WI38 (cell line): ENCODE data around the gene TSPAN11.

ENCODE experiments used
- H3K4me3 ChIP-seq: 2 replicates; pipeline ENCODE4 v1.5.1; 2011; ENCODE audit warnings: low read depth, mild to moderate bottlenecking, control low read depth, low read length
- TF ChIP-seq, protein P1 (sequence below): IDR thresholded peaks from 2 replicates; pipeline ENCODE4 v1.5.1; 2012; ENCODE audit warnings: low read depth, mild to moderate bottlenecking, control low read depth, low read length

TSPAN11 gene

DNA sequence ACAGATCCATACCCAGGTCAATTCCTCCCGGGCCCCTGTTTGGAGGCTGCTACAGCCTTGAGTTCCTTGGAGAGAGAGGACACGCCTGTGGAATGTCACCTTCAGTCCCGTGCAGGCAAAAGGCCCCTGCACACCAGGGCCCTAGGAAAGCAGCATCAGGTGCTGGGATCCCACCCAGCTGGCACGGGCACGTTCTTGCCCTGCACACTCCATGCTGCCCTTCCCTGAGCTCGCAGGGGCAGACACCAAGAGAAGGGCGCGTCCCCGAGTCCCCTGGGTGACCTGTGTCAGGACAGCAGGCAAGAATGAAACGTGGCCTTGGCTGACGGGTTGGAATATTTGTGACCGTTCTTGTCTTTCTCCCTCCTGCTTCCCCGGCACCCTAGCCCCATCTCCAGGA, 67.7 kb downstream of the TSPAN11 start:
- no peak overlapping the region for H3K4me3 ChIP-seq
- TF ChIP-seq, protein P1, sequence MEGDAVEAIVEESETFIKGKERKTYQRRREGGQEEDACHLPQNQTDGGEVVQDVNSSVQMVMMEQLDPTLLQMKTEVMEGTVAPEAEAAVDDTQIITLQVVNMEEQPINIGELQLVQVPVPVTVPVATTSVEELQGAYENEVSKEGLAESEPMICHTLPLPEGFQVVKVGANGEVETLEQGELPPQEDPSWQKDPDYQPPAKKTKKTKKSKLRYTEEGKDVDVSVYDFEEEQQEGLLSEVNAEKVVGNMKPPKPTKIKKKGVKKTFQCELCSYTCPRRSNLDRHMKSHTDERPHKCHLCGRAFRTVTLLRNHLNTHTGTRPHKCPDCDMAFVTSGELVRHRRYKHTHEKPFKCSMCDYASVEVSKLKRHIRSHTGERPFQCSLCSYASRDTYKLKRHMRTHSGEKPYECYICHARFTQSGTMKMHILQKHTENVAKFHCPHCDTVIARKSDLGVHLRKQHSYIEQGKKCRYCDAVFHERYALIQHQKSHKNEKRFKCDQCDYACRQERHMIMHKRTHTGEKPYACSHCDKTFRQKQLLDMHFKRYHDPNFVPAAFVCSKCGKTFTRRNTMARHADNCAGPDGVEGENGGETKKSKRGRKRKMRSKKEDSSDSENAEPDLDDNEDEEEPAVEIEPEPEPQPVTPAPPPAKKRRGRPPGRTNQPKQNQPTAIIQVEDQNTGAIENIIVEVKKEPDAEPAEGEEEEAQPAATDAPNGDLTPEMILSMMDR, result no peak

GRCh38 chr12:30996255-30996654, 69.7 kb downstream of the TSPAN11 start:
- TF ChIP-seq, protein P1, result no peak
- no peak overlapping the region for H3K4me3 ChIP-seq

- no peak overlapping the region for H3K4me3 ChIP-seq
- TF ChIP-seq, protein P1, result no peak
Observed at GRCh38 chr12:30996752-30997151, 70.2 kb downstream of the TSPAN11 start.

DNA sequence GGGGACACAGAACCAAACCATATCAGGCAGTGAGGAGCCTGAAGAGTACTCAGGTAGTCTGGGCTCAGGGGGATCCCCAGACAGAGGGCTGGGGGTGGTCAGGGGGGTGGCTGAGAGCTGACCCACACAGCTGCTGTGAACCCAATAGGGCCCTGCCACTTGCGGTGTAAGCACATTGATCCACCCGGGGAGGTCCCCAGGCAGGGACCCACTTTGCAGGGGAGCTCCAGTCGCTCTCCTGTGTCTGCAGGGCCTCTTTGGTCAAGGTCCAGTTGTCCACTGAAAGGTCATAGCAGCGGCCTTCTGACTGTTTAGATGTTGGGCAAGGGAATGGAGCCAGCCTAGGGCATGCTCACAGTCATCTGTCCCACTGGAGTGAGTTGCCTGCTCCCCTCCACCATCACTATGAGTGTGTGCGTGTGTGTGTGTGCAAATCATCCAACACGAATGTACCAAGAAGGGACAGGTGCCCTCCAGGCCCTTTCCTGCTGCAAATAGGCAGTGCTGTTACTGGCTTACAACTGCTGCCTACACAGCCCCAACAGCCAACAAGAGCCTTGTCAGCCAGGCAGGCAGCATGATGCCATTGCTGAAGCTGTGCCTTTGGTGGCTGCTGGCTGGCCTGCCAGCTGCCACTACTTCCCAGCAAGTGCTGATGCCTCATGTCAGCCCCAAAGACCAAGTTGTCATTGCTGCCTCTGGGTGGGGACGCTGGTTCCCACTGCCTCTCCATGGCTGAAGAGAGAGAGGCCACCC, 71.3 kb downstream of the TSPAN11 start:
- no peak overlapping the region for H3K4me3 ChIP-seq
- TF ChIP-seq, protein P1, result no peak

DNA sequence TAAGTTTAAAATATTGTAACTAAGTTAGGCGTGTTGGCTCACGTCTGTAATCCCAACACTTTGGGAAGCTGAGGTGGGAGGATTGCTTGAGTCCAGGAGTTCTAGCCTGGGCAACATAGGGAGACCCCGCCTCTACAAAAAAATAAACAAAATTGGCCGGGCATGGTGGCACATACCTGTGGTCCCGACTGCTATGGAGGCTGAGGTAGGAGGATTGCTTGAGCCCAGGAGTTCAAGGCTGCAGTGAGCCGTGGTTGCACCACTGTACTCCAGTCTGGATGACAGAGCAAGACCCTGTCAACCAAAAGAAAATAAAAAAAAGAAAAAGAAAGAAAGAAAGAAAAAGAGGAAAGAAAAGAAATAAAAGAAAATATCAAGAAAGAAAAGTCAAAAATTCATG, 72.5 kb downstream of the TSPAN11 start:
- TF ChIP-seq, protein P1, result no peak
- H3K4me3 ChIP-seq, result no peak overlapping the region

- H3K4me3 ChIP-seq, result no peak overlapping the region
- TF ChIP-seq, protein P1, result no peak
Observed at GRCh38 chr12:30999723-31000122, 73.2 kb downstream of the TSPAN11 start.

- TF ChIP-seq, protein P1, result no peak
- no peak overlapping the region for H3K4me3 ChIP-seq
Observed at GRCh38 chr12:31000751-31001150, 74.2 kb downstream of the TSPAN11 start.
